ENCODE data around the gene MIF4GD.

The MIF4GD gene

DNA sequence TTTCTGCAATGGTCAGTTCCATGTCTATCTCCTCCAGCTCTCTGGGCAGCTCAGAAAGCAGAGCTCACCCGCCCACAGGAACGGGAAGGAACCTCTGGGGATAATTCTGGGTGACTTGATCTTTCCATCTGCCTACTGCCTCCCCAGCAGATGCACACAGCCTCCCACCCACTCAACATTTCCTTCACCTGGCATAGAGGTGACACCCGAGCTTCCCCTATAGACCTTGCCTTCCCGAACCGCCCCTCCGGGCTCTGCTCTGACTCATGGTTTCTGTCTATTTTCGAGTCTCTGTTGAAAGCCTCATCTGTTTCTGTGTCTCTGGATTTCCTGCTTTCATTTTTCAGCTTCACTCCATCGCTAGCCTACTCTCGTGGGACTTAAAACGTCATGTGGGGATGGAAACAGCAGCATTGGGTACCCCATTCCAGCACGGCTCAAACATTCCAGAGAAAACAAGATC, 21.0 kb downstream of the MIF4GD start:
- DNase-seq = peak; percentile 60 to 73
- no peaks in the 10 kb centered on the region for H3K27me3 ChIP-seq (ENCODE audit: insufficient read depth, low read length)

DNA sequence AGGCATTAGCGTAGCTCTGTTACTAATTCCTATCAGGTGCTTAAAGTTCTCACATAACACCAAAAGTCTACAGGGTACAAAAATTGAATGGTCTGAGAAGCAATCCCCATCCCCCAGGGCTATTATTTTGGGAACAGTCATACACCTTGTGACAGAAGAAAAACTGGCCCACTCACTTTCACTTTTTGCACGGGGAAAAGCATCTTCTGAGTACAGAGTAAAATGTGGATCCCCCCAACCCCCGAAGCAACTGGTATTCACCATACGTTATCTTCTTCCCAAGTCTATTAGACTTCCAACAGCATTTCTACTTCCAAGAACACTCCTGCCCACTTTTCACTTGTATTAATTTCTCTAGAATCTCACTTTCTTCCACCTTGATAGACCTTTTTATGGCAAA, 21.5 kb downstream of the MIF4GD start:
- DNase-seq = no peak
- H3K79me1 ChIP-seq (ENCODE audit: low read length) = no peaks in the 10 kb centered on the region
- H3K4me3 ChIP-seq (ENCODE audit: low read depth, low read length) = no peak overlapping the region
- no peak overlapping the region for H2AFZ ChIP-seq (ENCODE audit: insufficient read depth, low read length, poor library complexity)
- H3K9ac ChIP-seq (ENCODE audit: low read length) = no peak overlapping the region
- no peak overlapping the region for H3K14ac ChIP-seq (ENCODE audit: low read length)
- H2BK5ac ChIP-seq (ENCODE audit: low read depth, low read length, poor library complexity) = no peak overlapping the region
- H3K18ac ChIP-seq (ENCODE audit: low read length) = no peak overlapping the region
- H4K12ac ChIP-seq (ENCODE audit: low read depth, low read length) = no peak overlapping the region
- H4K91ac ChIP-seq (ENCODE audit: low read depth, low read length) = no peak overlapping the region
- no peak overlapping the region for H2BK12ac ChIP-seq (ENCODE audit: low read length)
- no peak overlapping the region for H3K4ac ChIP-seq (ENCODE audit: low read depth, low read length)
- H3K27ac ChIP-seq (ENCODE audit: low read depth, low read length) = no peak overlapping the region
- no peak overlapping the region for H2BK120ac ChIP-seq (ENCODE audit: insufficient read depth, low read length, poor library complexity)
- no peak overlapping the region for H4K8ac ChIP-seq (ENCODE audit: low read depth, low read length)
- H3K4me1 ChIP-seq (ENCODE audit: control insufficient read depth in 1 of 2, insufficient read depth in 2 of 2, low read length in 2 of 2) = peaks cover 12 to 16% of the 10 kb centered on the region in 2 experiments
- H3K9me3 ChIP-seq (ENCODE audit: insufficient read depth, low read depth, low read length) = no peaks in the 10 kb centered on the region
- no CpG with 5 or more reads among the region's 4 CpGs for WGBS (ENCODE audit: extremely low coverage, insufficient coverage, insufficient read length)
- H3K36me3 ChIP-seq (ENCODE audit: control insufficient read depth in 1 of 2, insufficient read depth in 2 of 2, low read length in 2 of 2) = peaks cover 15 to 21% of the 10 kb centered on the region in 2 experiments
- no peak overlapping the region for H3K23ac ChIP-seq (ENCODE audit: low read length)
- H2AK5ac ChIP-seq (ENCODE audit: low read length) = no peak overlapping the region
- H3K4me2 ChIP-seq (ENCODE audit: low read length) = no peak overlapping the region
- H3K27me3 ChIP-seq (ENCODE audit: insufficient read depth, low read length) = no peaks in the 10 kb centered on the region
- H3K79me2 ChIP-seq (ENCODE audit: control insufficient read depth, insufficient read depth, low read length, poor library complexity) = peaks cover 2% of the 10 kb centered on the region

More for the DNA sequence above, 21.0 kb downstream of the MIF4GD start:
- Histone ChIP-seq H3K27ac (ENCODE audit: low read depth, low read length) (peak overlapping the region; percentile 4), H4K12ac (ENCODE audit: low read depth, low read length) (no peak overlapping the region), H2AK5ac (ENCODE audit: low read length) (no peak overlapping the region), H4K91ac (ENCODE audit: low read depth, low read length) (no peak overlapping the region), H3K4ac (ENCODE audit: low read depth, low read length) (no peak overlapping the region), H3K14ac (ENCODE audit: low read length) (no peak overlapping the region), H3K36me3 (ENCODE audit: control insufficient read depth in 1 of 2, insufficient read depth in 2 of 2, low read length in 2 of 2) (peaks cover 14 to 16% of the 10 kb centered on the region in 2 experiments), H4K8ac (ENCODE audit: low read depth, low read length) (no peak overlapping the region), H3K4me2 (ENCODE audit: low read length) (no peak overlapping the region), H3K79me2 (ENCODE audit: control insufficient read depth, insufficient read depth, low read length, poor library complexity) (peaks cover 2% of the 10 kb centered on the region), H2BK12ac (ENCODE audit: low read length) (no peak overlapping the region), H3K9ac (ENCODE audit: low read length) (no peak overlapping the region), H3K23ac (ENCODE audit: low read length) (no peak overlapping the region), H3K18ac (ENCODE audit: low read length) (no peak overlapping the region), H2BK5ac (ENCODE audit: low read depth, low read length, poor library complexity) (no peak overlapping the region), H3K79me1 (ENCODE audit: low read length) (no peaks in the 10 kb centered on the region), H3K4me1 (ENCODE audit: control insufficient read depth in 1 of 2, insufficient read depth in 2 of 2, low read length in 2 of 2) (peaks cover 12 to 16% of the 10 kb centered on the region in 2 experiments), H3K9me3 (ENCODE audit: insufficient read depth, low read depth, low read length) (no peaks in the 10 kb centered on the region), H2BK120ac (ENCODE audit: insufficient read depth, low read length, poor library complexity) (no peak overlapping the region), H2AFZ (ENCODE audit: insufficient read depth, low read length, poor library complexity) (no peak overlapping the region), H3K4me3 (ENCODE audit: low read depth, low read length) (no peak overlapping the region)
- no CpG with 5 or more reads among the region's 11 CpGs for WGBS (ENCODE audit: extremely low coverage, insufficient coverage, insufficient read length)

DNA sequence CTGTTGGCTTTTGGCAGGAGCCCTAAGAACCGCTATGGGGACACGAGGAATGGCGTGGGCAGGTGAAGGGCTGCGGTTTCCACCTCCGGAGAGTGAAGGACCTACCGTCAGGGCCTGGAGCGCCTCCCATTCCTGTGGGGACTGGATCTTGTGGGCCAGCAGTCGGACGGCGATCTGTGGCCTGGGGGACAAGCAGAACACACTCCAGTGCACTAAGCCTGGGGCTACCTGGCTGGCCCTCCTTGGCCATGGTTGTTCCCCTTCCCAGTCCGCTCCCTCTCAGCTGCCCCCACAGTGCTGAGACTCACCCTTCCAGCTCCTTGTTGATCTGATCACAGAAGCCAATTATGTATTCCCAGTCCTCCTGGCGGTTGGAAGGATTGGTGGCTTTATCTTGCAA, 24.6 kb downstream of the MIF4GD start:
- no peak overlapping the region for H2AFZ ChIP-seq (ENCODE audit: insufficient read depth, low read length, poor library complexity)
- no CpG with 5 or more reads among the region's 12 CpGs for WGBS (ENCODE audit: extremely low coverage, insufficient coverage, insufficient read length)
- peaks cover 2% of the 10 kb centered on the region for H3K79me2 ChIP-seq (ENCODE audit: control insufficient read depth, insufficient read depth, low read length, poor library complexity)
- no peaks in the 10 kb centered on the region for H3K79me1 ChIP-seq (ENCODE audit: low read length)
- H3K27ac ChIP-seq (ENCODE audit: low read depth, low read length) = peak overlapping the region; percentile 9
- H2BK5ac ChIP-seq (ENCODE audit: low read depth, low read length, poor library complexity) = no peak overlapping the region
- H3K4ac ChIP-seq (ENCODE audit: low read depth, low read length) = no peak overlapping the region
- no peaks in the 10 kb centered on the region for H3K9me3 ChIP-seq (ENCODE audit: insufficient read depth, low read depth, low read length)
- no peak overlapping the region for H2BK120ac ChIP-seq (ENCODE audit: insufficient read depth, low read length, poor library complexity)
- no peak overlapping the region for H3K4me2 ChIP-seq (ENCODE audit: low read length)
- H3K18ac ChIP-seq (ENCODE audit: low read length) = no peak overlapping the region
- no peak overlapping the region for H3K9ac ChIP-seq (ENCODE audit: low read length)
- H2AK5ac ChIP-seq (ENCODE audit: low read length) = no peak overlapping the region
- H4K91ac ChIP-seq (ENCODE audit: low read depth, low read length) = no peak overlapping the region
- no peak overlapping the region for H4K8ac ChIP-seq (ENCODE audit: low read depth, low read length)
- no peaks in the 10 kb centered on the region for H3K27me3 ChIP-seq (ENCODE audit: insufficient read depth, low read length)
- H3K14ac ChIP-seq (ENCODE audit: low read length) = no peak overlapping the region
- H2BK12ac ChIP-seq (ENCODE audit: low read length) = no peak overlapping the region
- no peak overlapping the region for H3K23ac ChIP-seq (ENCODE audit: low read length)
- DNase-seq = no peak
- H3K4me3 ChIP-seq (ENCODE audit: low read depth, low read length) = no peak overlapping the region
- peaks cover 42 to 52% of the 10 kb centered on the region in 2 experiments for H3K36me3 ChIP-seq (ENCODE audit: control insufficient read depth in 1 of 2, insufficient read depth in 2 of 2, low read length in 2 of 2)
- H3K4me1 ChIP-seq (ENCODE audit: control insufficient read depth in 1 of 2, insufficient read depth in 2 of 2, low read length in 2 of 2) = peaks cover 12 to 16% of the 10 kb centered on the region in 2 experiments
- no peak overlapping the region for H4K12ac ChIP-seq (ENCODE audit: low read depth, low read length)

DNA sequence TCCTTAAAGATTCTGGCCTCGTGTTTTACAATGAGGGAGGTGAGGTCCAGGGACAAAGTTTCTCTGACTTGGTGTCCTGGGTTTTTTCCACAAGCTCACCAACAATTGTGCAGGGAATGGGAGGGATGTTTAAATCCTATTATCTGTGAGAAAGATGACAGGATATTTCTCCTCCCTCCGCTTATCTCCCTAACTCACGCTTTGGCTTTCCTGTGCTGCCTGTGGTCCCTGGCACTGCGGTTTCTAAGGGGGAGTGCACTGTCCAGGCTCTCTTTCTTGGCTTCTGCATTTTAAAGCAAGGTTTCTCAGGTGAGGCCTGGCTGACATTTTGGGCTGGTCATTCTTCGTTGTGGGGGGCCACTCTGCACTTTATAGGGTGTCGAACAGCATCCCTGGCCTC, 26.0 kb downstream of the MIF4GD start:
- Histone ChIP-seq H3K27ac (ENCODE audit: low read depth, low read length) (no peak overlapping the region), H3K79me1 (ENCODE audit: low read length) (no peaks in the 10 kb centered on the region), H4K8ac (ENCODE audit: low read depth, low read length) (no peak overlapping the region), H3K18ac (ENCODE audit: low read length) (no peak overlapping the region), H3K14ac (ENCODE audit: low read length) (no peak overlapping the region), H2BK120ac (ENCODE audit: insufficient read depth, low read length, poor library complexity) (no peak overlapping the region), H3K4me1 (ENCODE audit: control insufficient read depth in 1 of 2, insufficient read depth in 2 of 2, low read length in 2 of 2) (peaks cover 7 to 9% of the 10 kb centered on the region in 2 experiments), H4K91ac (ENCODE audit: low read depth, low read length) (no peak overlapping the region), H3K4me3 (ENCODE audit: low read depth, low read length) (no peak overlapping the region), H3K4ac (ENCODE audit: low read depth, low read length) (no peak overlapping the region), H3K27me3 (ENCODE audit: insufficient read depth, low read length) (no peaks in the 10 kb centered on the region), H4K12ac (ENCODE audit: low read depth, low read length) (no peak overlapping the region), H3K4me2 (ENCODE audit: low read length) (no peak overlapping the region), H2AK5ac (ENCODE audit: low read length) (no peak overlapping the region), H2BK5ac (ENCODE audit: low read depth, low read length, poor library complexity) (no peak overlapping the region), H2AFZ (ENCODE audit: insufficient read depth, low read length, poor library complexity) (no peak overlapping the region), H3K36me3 (ENCODE audit: control insufficient read depth in 1 of 2, insufficient read depth in 2 of 2, low read length in 2 of 2) (peaks cover 56 to 66% of the 10 kb centered on the region in 2 experiments), H3K9ac (ENCODE audit: low read length) (no peak overlapping the region), H2BK12ac (ENCODE audit: low read length) (no peak overlapping the region), H3K79me2 (ENCODE audit: control insufficient read depth, insufficient read depth, low read length, poor library complexity) (peaks cover 2% of the 10 kb centered on the region), H3K9me3 (ENCODE audit: insufficient read depth, low read depth, low read length) (no peaks in the 10 kb centered on the region), H3K23ac (ENCODE audit: low read length) (no peak overlapping the region)
- DNase-seq = no peak
- no CpG with 5 or more reads among the region's 6 CpGs for WGBS (ENCODE audit: extremely low coverage, insufficient coverage, insufficient read length)

Data from trophoblast cell (in vitro differentiated cells and primary cell).